ENCODE results near the gene MAPK8.

DNA sequence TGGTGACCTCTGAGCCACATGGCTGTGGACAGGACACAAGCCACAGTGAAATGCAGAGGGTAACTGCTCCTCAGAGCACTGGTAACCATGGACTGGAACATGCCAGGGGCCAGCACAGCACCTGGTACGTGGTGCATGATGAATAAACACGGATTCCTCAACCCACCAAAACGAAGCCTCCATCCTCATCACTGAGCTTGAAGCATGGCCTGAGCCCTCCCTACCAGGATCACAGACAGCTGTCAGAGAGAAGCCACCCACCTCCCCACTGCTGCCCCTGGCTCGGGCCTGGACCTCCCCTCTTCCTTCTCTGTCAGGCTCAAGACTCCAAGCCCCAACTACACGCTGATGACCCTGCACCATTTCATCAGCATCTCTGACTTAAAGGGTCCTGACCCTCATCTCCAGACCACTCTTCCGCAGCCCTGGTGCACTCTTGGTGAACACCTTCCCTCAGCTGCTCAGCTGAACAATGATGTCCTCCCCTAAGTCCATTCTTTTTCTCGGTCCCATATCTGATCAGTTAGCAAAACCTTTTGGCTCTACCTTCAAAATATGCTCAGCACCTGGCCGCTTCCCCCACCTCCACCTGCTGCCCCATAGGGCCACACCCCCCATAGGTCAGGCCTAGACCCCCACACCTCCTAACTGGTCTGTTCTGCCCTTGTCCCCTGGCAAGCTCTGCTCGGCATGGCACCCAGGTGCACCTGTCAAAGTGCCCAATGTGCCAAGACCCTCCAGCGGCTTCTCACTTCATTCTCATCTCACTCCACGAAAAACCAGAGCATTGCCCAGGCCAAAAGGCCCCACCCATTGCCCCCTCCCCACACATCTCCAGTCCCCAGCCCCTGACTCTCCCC, 141.1 kb downstream of the MAPK8 start:
- TF ChIP-seq, protein P1, sequence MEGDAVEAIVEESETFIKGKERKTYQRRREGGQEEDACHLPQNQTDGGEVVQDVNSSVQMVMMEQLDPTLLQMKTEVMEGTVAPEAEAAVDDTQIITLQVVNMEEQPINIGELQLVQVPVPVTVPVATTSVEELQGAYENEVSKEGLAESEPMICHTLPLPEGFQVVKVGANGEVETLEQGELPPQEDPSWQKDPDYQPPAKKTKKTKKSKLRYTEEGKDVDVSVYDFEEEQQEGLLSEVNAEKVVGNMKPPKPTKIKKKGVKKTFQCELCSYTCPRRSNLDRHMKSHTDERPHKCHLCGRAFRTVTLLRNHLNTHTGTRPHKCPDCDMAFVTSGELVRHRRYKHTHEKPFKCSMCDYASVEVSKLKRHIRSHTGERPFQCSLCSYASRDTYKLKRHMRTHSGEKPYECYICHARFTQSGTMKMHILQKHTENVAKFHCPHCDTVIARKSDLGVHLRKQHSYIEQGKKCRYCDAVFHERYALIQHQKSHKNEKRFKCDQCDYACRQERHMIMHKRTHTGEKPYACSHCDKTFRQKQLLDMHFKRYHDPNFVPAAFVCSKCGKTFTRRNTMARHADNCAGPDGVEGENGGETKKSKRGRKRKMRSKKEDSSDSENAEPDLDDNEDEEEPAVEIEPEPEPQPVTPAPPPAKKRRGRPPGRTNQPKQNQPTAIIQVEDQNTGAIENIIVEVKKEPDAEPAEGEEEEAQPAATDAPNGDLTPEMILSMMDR (IDR thresholded peaks at IDR 0.05; ENCODE audit: low read depth, low read length) = no peak
- TF ChIP-seq MYC (IDR thresholded peaks at IDR 0.05; ENCODE audit: low read depth, low read length) = no peak
